ENCODE measurements around the gene TBC1D32. TPM values are rescaled to one million over a fixed set of nuclear protein-coding genes. Genes with fewer than 3 reads are reported as not detected.
"Not testable (repeated sequence)": the region's sequence is repeated elsewhere in the genome, so short reads cannot be mapped to it uniquely, and the experiment has no call there.

TBC1D32 gene
- total and polyA plus RNA-seq, 7 donors = 0.60 to 6.1 (median 2.1) TPM

DNA sequence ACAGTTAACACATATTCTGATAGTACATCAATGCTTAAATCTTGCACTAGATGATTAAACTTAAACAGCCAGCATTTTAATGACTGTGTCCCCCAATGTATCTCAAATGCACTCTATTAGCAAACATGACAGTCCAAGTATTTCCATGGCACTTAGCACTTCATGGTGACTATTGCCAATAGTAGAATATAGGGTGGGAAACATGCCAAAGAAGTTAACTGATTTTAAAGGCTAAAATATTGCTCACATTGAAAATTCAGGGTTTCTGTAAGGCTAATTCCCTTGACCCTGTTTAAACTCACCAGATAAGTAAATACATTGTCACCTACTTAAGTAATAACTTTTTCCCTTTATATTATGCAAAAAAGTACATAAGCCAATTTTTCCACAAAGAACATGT lies 266.9 kb downstream of the TBC1D32 start:
- Histone ChIP-seq H3K27ac (no peak overlapping the region), H3K27me3 (no peaks in the 10 kb centered on the region), H3K4me1 (no peaks in the 10 kb centered on the region), H3K9me3 (no peaks in the 10 kb centered on the region), H3K4me3 (no peak overlapping the region), H3K36me3 (no peaks in the 10 kb centered on the region)
- DNase-seq = no peak
- TF ChIP-seq POLR2A (IDR thresholded peaks at IDR 0.05) (no peak), POLR2AphosphoS5 (IDR thresholded peaks at IDR 0.05) (no peak), EP300 (IDR thresholded peaks at IDR 0.05) (no peak)
- TF ChIP-seq, protein P1, sequence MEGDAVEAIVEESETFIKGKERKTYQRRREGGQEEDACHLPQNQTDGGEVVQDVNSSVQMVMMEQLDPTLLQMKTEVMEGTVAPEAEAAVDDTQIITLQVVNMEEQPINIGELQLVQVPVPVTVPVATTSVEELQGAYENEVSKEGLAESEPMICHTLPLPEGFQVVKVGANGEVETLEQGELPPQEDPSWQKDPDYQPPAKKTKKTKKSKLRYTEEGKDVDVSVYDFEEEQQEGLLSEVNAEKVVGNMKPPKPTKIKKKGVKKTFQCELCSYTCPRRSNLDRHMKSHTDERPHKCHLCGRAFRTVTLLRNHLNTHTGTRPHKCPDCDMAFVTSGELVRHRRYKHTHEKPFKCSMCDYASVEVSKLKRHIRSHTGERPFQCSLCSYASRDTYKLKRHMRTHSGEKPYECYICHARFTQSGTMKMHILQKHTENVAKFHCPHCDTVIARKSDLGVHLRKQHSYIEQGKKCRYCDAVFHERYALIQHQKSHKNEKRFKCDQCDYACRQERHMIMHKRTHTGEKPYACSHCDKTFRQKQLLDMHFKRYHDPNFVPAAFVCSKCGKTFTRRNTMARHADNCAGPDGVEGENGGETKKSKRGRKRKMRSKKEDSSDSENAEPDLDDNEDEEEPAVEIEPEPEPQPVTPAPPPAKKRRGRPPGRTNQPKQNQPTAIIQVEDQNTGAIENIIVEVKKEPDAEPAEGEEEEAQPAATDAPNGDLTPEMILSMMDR (IDR thresholded peaks at IDR 0.05) = no peak
- intact Hi-C loops (cut with DNase I) = no loop called here

DNA sequence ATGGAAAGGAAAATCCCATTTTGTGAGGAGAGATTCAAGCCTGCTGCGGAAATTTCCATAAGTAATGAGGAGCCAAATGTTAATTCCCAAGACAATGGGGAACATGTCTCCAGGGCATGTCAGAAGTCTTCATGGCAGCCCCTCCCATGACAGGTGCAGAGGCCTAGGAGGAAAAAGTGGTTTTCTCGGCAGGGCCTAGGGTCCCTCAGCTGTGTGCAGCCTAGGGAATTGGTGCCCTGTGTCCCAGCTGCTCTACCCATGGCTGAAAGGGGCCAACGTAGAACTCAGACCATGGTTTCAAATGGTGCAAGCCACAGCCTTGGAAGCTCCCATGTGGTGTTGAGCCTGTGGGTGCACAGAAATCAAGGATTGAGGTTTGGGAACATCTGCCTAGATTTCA lies 269.9 kb downstream of the TBC1D32 start:
- no peaks in the 10 kb centered on the region for H3K36me3 ChIP-seq
- intact Hi-C loops (cut with DNase I) = no loop called here

DNA sequence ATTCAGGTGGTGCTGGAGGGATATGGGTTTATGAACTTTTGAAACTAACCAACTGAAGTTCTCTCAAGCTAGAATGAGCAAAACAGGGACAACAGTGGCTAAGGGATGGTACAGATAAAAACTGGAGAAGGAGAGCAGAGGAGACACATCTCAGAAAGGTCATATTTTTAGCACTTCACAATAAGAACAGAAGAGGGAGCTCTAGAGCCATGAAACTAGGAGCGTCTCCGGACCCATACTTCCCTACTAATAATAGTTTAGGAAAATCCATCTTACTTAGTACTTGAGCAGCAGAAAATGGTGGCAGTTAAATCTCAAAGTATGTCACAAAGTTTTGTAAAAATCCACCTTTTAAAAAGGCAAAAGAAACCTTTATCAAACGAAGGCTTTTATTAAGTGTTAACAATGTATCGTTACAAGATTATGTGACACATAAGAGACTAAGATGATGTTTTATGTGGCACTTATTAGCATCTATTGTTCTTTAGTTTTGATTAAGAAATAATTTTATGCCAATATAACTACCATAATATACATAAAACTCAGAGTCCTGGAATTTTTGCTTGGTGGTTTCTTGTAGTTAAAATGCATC lies 278.6 kb downstream of the TBC1D32 start:
- Histone ChIP-seq H3K4me3 (no peak overlapping the region), H3K9me3 (no peaks in the 10 kb centered on the region), H3K36me3 (no peaks in the 10 kb centered on the region), H3K4me1 (no peaks in the 10 kb centered on the region), H3K27ac (no peak overlapping the region), H3K27me3 (no peaks in the 10 kb centered on the region)
- TF ChIP-seq, protein P1 (IDR thresholded peaks at IDR 0.05) = peak in 3 of 4 experiments; percentile 21 to 57 (median 33)
- TF ChIP-seq EP300 (IDR thresholded peaks at IDR 0.05) (no peak), POLR2AphosphoS5 (IDR thresholded peaks at IDR 0.05) (no peak)
- no peak for DNase-seq
- 36% methylated on average over 4 of the region's 4 CpGs for WGBS, 2 donors
- intact Hi-C loops (cut with DNase I) = loop anchor here (10.0 kb wide), 1 partner anchor 1129 kb away; no protein-coding TSS in a partner anchor

More for the DNA sequence above, 269.9 kb downstream of the TBC1D32 start:
- TF ChIP-seq POLR2A (IDR thresholded peaks at IDR 0.05) (no peak), EP300 (IDR thresholded peaks at IDR 0.05) (no peak), POLR2AphosphoS5 (IDR thresholded peaks at IDR 0.05) (no peak)
- TF ChIP-seq, protein P1 (IDR thresholded peaks at IDR 0.05) = no peak
- 95% methylated on average over 3 of the region's 3 CpGs for WGBS, 2 donors
- Histone ChIP-seq H3K27ac (no peak overlapping the region), H3K4me3 (no peak overlapping the region), H3K9me3 (no peaks in the 10 kb centered on the region), H3K4me1 (no peaks in the 10 kb centered on the region), H3K27me3 (no peaks in the 10 kb centered on the region)
- DNase-seq = no peak

DNA sequence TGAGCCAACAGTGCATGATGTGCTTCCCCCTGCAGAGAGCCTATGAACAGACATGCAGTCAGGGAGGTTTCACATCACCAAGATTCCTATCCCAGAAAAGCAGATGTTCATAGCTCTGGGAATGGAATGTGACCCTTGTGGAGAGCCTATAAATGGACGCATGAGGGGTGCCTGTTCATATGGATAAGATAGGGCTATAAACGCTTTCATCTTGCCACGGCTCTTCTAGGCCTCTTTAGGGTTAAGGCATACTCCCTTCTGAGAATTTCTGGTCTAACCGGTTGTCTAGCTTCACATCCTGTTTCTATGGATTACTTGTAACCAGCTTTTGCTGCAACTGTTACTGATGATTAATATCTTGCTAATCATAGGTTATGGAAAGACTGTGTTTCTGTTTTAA lies 285.7 kb downstream of the TBC1D32 start:
- intact Hi-C loops (cut with DNase I); H3K4me1 ChIP-seq; H3K27me3 ChIP-seq; DNase-seq; H3K36me3 ChIP-seq; H3K9me3 ChIP-seq; H3K4me3 ChIP-seq; H3K27ac ChIP-seq: not testable (repeated sequence)
- 18 to 59% methylated on average over 4 of the region's 4 CpGs for WGBS, 2 donors

DNA sequence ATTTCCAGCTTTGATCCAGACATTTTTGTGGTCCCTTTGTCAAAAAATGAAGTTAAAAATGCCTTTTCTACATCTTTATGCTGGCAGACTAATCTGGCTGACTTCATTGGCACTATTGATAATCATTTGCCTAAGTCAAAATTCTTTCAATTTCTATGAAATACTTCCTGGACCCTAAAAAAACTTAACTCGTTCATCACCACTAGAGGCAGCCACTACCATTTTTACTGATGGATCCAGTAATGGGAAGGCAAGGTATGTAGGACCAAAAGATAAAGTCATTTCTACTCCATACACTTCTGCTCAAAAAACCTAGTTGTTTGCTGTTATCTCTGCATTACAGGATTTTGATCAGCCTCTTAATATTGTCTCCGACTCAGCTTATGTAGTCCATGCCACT lies 289.4 kb downstream of the TBC1D32 start:
- H3K9me3 ChIP-seq; H3K27me3 ChIP-seq; intact Hi-C loops (cut with DNase I); H3K4me3 ChIP-seq; DNase-seq; H3K4me1 ChIP-seq; H3K36me3 ChIP-seq; H3K27ac ChIP-seq: not testable (repeated sequence)
- 69 to 82% methylated on average over 2 of the region's 2 CpGs for WGBS, 2 donors

DNA sequence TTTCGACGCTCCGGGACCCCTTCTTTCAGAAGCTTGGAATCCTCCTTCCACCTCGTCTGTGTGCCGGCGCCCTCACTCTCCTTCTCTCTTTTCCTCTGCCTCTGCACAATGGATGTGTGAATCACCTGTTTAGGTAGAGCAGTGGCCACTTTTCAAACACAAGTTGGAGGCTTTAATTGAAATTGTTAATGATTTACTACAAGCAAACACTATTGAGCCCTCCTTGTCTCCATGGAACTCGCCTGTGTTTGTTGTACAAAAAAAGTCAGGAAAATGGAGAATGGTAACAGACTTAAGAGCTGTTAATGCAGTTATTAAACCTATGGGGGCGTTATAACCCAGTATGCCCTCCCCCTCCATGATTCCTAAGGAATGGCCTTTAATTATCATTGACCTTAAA lies 290.6 kb downstream of the TBC1D32 start:
- H3K27me3 ChIP-seq; H3K27ac ChIP-seq; H3K9me3 ChIP-seq; intact Hi-C loops (cut with DNase I); H3K36me3 ChIP-seq; H3K4me1 ChIP-seq; DNase-seq; H3K4me3 ChIP-seq: not testable (repeated sequence)
- 18 to 71% methylated on average over 8 of the region's 8 CpGs for WGBS, 2 donors

DNA sequence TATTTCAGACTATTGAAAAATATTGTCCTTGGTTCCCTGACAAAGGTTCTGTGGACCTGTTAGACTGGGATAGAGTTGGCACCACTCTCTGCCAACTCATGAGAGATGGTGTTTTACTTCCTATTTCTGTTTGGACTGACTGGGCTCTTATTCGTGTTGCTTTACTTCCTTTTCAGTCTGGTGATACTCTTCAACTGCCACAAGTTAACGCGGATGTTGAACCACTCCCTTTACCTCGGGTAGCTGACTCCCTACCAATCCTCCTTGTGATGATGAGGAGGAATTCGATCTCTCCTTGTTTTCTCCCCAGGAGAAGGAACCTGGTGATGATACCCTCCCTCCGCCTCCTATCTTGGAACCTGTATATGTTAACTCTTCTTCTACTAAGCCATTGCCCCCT lies 291.1 kb downstream of the TBC1D32 start:
- H3K9me3 ChIP-seq; intact Hi-C loops (cut with DNase I); H3K27ac ChIP-seq; H3K36me3 ChIP-seq; H3K4me3 ChIP-seq; H3K27me3 ChIP-seq; DNase-seq; H3K4me1 ChIP-seq: not testable (repeated sequence)
- 18 to 54% methylated on average over 6 of the region's 6 CpGs for WGBS, 2 donors
